GM21737 (cell line): Measurements from ENCODE around the gene KRT222.

Source experiments
- ATAC-seq: cut with Tn5 transposase; IDR thresholded peaks from one replicate; pipeline ENCODE4 v1.9.1; 2021; ENCODE audit warnings: mild to moderate bottlenecking, moderate library complexity; ENCODE audit not compliant: unreplicated experiment

The KRT222 gene

DNA sequence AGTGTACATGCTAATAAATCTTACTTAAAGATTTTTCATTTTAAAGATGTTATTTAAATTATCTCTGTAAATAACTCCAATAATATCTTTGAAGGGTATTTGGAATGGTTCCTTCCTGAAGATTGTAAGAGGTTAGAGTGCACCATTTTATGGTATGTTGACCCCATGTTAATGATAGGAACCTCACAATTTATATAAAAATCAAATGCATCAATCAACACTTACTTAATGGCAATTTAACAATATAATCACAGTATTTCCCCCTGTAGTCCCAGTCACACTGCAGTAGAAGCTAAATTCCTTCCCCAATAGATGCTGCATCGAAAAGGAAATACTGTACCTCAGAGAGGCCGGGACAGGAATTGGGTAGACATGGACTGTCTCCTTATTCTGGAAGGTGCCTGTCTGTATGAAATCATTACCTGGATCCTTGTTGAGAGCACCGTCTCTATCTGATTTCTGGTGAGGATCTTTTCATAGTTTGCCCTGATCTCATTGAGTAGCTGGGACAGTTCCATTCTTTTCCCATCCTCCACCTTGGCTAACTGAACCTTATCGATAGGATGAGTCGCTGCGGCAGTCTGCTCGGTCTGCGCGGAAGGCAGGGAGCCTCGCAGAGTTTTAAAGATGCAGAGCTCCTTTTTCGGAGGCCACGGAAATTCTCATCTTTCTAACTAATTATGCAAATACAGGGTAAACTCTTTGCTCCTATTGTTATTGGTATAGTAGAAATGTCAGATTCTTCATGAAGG, at the start of gene KRT222:
KRT222 (minus strand) TSS at position 596 of the 752 bp plus-strand sequence; CDS start at position 518, 78 bp downstream.
- no peak for ATAC-seq

- no peak for ATAC-seq
Measured at GRCh38 chr17:40714473-40714872, 49.5 kb upstream of the KRT222 start.

GRCh38 chr17:40707745-40708144, 42.8 kb upstream of the KRT222 start:
- no peak for ATAC-seq

DNA sequence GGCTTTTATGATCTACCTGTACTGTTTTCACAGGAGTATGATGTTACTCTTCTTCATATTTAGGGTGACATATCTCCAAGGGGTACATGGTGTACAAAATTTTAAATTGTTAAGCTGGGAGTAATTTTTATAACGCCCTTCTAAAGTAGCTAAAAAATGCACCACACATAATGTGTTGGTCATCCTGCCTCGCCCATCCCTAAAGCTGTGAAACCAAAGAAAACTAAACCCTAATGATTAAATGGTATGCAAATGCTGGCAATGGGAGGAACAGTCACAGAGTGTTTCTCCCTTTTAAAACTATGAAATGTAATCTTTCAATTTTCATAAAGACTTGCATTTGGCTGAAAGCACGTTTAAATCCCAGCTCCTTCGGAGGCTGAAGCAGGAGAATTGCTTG, 40.6 kb upstream of the KRT222 start:
- no peak for ATAC-seq

DNA sequence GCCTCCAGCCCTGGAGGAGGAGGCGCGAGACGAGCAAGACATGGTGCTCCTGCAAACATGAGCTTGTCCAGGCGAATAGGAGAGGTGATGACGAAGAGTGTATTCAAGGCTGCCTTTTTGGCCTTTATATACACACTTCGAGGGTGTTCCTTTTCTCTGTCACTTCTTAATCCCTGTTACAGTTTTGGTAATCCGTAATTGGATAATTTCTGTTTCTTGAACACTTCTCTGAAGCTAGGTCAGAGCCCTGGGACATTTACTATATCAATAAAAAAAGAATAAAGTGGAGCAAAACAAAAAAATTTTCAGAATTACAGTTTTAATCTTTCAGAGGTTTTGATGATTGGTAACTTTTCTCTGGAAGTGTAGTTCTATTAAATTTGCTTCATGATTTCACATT, 38.7 kb upstream of the KRT222 start, which contains the start of gene KRT24:
KRT24 (minus strand) TSS at position 101 of the 400 bp plus-strand sequence; CDS start at position 42, 59 bp downstream.
- ATAC-seq: no peak

- ATAC-seq: no peak
Measured at GRCh38 chr17:40702271-40702670, 37.3 kb upstream of the KRT222 start.

DNA sequence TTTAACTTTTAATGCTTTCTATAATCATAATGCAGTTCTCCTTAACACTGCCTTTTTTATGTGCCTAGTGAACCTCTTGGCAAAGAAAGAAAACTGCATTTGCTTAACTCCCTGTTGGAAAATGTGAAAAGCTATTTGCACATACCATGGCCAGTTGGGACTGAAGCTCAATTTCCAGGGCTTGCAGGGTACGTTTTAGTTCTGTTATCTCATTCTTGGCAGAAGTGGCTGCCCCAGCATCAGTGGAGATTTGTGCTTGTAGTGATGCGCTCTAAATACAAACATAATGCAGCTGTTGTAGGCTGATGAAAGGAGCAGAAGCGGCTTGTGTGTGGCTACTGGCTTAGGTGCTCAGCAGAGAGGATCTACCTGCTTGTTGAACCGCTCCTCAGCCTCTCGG, 34.9 kb upstream of the KRT222 start:
- ATAC-seq: no peak

DNA sequence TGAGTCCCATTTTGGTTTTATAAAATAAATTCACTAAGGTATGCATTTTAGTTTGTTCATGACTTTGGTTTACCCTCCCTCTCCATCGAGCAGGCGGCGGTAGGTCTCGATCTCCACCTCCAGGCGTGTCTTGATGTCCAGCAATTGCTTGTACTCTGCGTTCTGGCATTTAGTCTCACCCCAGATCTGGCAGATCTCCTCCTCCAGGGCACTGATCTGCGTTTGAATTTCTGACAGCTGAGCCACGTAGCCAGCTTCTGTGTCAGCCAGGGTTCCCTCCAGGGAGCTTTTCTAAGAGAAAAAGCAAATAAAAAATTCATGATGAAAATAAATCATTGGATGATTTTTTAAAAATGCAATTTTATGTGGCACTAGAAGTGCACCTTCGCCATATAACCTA, 34.4 kb upstream of the KRT222 start:
- no peak for ATAC-seq

- no peak for ATAC-seq
Measured at GRCh38 chr17:40697297-40697696, 32.3 kb upstream of the KRT222 start.

GRCh38 chr17:40696651-40697072, 31.7 kb upstream of the KRT222 start:
- no peak for ATAC-seq

DNA sequence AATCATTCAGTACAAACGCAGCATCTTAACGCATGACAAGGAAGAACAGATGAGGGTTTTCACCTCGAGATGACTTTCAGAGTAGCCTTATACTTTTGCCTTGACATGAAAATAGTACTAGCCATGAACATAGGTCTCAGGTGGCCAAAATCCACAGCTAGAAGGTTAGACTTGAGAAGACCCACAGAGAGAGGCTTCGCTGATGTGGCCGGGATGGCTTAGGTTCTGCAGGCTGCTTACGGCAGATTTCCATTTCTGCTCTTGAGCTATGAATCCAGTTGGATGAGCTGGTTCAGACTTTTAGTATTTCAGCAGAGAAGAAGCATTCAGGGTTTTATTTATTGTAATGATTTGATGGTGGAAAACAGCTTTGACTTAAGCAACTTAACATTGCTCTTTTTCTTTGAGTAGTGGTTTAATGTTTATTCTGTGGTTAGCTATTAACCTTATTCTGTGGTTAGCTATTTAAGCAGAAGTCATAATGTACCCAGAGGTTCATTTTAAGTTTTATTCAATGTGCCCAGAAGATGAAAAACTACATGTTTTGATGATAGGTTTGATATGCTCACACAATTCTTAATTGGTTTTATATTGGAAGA, 31.0 kb upstream of the KRT222 start:
- no peak for ATAC-seq

DNA sequence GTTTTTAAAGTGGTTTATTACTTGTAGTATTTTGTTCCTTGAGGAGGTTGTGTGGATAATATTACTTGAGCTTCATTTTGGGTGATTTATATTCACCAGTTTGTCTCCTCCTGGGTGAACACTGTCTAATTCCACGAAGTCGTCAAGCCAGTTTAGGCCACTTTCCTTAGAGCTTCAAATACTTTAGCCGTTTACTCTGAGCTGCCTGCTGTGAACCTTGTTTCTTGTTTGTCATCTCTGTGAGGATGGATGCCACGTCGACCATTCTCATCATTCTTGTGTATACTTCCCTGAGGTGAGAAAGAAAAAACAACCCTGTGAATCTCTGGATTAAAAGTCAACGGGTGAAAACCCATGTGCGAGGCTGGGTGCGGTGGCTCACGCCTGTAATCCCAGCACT, 29.6 kb upstream of the KRT222 start:
- ATAC-seq: no peak

DNA sequence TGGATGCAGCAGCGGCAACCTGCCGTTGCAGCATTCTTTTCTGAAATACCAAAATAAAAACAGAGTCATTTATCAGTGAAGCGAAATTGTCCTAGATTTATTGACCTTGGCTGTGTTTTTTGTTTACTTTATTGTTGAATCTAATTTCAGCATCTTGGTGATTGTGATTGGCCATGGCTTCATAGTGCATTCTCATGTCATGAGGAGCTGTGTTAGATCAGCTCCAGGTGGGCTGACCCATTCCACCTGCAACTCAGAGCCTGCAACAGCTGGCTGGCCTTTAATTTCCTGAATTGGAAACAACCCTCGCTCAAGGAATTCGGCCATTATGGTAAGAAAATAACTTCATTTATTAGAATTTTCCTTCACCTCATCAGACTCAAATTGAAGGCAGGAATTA, 22.1 kb upstream of the KRT222 start:
- no peak for ATAC-seq

DNA sequence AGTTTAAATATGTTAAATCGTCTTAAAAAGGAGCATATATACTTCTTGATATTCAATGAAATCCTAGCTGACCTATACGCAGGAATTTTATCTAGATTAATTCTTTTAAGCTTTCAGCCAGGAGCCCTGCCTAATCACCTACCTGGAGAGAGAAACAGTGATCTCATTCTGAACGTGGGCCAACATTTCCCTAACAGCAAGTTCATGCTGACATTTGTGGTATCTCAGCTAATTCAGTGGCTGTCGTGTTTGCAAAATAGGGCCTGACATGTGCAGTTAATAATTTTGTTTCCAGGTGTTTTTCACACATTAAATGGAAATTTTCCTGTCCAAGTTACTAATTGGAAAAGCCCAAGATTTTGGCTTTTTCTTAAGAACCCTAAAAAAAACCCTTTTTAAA, 21.2 kb upstream of the KRT222 start:
- ATAC-seq: no peak

DNA sequence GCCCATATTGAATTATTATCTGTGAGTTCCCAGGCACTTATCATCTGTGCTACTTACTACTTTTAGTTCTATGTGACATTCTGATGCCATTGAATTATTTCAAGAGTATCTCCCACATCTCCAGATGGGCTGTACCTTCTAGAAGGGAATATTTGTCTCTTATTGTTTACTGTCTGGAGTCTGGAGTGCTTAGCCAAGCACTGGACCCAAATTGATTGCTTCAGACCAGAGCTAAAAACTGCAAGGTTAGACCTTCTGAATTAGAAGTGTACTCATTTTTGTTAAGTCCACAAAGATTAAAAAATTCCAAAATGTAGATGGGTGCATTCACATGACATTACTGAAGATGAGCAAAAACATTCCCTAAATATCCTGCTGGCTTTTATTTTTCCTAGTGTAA, 16.0 kb upstream of the KRT222 start:
- no peak for ATAC-seq

DNA sequence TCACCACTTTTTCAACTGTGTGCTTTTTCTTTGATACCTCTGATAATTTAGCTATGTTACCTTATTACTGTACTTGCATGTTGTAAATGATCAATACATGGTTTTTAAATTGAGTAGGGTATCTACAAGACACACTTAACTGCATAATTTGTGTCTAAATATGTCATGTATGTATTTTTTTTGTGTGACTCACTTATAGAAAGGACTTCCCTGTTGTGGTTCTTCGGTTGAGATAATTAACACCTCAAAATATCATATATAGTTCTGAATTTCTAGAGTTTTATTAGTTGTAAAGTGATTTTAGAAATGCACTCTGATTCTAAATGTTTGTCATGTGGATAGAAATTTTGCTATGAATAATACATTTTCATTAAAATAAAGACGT, 14.5 kb upstream of the KRT222 start:
- ATAC-seq: no peak

DNA sequence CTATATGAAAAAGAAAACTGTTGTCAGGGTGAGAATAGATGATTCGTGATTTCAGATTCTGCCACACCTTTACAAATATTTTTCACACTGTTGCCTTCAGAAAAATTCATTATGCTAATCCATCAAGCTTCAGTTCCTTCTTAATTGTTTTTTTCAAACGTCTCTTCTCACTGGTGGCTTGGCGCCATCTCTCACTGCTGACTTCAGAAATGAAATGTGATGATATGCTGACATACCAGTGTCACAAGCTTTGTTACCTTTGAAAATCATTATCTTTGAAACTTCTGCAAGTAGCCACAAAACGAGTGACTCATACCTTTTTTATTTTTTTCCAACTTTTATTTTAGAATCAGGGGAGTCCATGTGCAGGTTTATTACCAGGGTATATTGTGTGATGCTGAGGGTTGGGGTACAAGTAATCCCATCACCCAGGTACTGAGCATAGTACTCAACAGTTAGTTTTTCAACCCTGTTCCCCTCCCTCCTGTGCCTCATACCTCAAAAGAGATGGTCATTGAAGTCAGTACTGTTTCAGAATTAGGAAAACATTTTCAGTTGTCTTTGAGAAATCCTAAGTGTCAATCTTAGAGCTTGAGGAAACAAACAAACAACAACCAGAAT, 14.0 kb upstream of the KRT222 start:
- no peak for ATAC-seq

GRCh38 chr17:40675905-40676304, 10.9 kb upstream of the KRT222 start:
- ATAC-seq: no peak

- no peak for ATAC-seq
Measured at GRCh38 chr17:40672654-40673053, 7.7 kb upstream of the KRT222 start.

GRCh38 chr17:40671282-40671681, 6.3 kb upstream of the KRT222 start:
- no peak for ATAC-seq

- ATAC-seq: no peak
Measured at GRCh38 chr17:40666331-40666730, 1.4 kb upstream of the KRT222 start.

- ATAC-seq: no peak
Measured at GRCh38 chr17:40663252-40663651, 1.7 kb downstream of the KRT222 start.
